GM12872 (cell line): Measurements from ENCODE around the gene NPIPB13.
"Not testable (repeated sequence)": the region's sequence is repeated elsewhere in the genome, so short reads cannot be mapped to it uniquely, and the experiment has no call there.

ENCODE experiments used
- TF ChIP-seq, protein P1 (sequence below): IDR thresholded peaks from 3 replicates; pipeline ENCODE4 v1.5.1; 2011; ENCODE audit warnings: low read depth, mild to moderate bottlenecking, low read length, moderate library complexity; ENCODE audit not compliant: insufficient read depth

Gene NPIPB13

GRCh38 chr16:30248379-30248778 is at the start of gene NPIPB13:
NPIPB13 (minus strand) TSS chr16:30248479; CDS start chr16:30245573, 2,906 bp downstream.
- TF ChIP-seq, protein P1, sequence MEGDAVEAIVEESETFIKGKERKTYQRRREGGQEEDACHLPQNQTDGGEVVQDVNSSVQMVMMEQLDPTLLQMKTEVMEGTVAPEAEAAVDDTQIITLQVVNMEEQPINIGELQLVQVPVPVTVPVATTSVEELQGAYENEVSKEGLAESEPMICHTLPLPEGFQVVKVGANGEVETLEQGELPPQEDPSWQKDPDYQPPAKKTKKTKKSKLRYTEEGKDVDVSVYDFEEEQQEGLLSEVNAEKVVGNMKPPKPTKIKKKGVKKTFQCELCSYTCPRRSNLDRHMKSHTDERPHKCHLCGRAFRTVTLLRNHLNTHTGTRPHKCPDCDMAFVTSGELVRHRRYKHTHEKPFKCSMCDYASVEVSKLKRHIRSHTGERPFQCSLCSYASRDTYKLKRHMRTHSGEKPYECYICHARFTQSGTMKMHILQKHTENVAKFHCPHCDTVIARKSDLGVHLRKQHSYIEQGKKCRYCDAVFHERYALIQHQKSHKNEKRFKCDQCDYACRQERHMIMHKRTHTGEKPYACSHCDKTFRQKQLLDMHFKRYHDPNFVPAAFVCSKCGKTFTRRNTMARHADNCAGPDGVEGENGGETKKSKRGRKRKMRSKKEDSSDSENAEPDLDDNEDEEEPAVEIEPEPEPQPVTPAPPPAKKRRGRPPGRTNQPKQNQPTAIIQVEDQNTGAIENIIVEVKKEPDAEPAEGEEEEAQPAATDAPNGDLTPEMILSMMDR: not testable (repeated sequence)

DNA sequence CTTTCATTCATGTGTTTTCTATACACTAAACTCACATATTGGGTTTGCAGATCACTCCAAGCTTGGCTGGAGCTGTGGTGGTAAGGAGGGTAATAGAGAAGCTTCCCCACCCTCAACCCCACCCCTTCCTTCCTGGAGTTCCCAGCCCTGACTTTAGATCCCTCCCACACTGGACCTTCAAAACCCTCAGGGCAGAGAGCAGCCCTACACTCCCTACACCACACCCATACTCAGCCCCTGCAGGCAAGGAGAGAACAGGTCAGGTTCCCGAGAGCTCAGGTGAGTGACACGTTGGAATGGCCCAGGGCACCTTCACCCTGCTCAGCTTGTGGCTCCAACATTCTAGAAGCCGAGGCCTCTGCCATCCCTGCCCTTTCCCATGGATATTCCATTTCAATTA is 49.2 kb downstream of the NPIPB13 start, which contains the start of gene SULT1A3:
SULT1A3 (plus strand) TSS at position 207 of the 400 bp plus-strand sequence. CDS start 1,474 bp downstream, outside the sequence.
- TF ChIP-seq, protein P1: not testable (repeated sequence)
